Camera-type eye (tissue), 1 donor: ENCODE measurements around the gene CITED4. TPM values are rescaled to one million over a fixed set of nuclear protein-coding genes. Genes with fewer than 3 reads are reported as not detected.

ENCODE experiments used
- total RNA-seq: library from RNA; depleted of rRNA; stranded (reverse); fragments of >200 nt; gene quantifications from one replicate; pipeline ENCODE4 v1.2.3, GENCODE V29; 2014

CITED4 gene, protein sequence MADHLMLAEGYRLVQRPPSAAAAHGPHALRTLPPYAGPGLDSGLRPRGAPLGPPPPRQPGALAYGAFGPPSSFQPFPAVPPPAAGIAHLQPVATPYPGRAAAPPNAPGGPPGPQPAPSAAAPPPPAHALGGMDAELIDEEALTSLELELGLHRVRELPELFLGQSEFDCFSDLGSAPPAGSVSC
- 11.2 TPM for total RNA-seq

DNA sequence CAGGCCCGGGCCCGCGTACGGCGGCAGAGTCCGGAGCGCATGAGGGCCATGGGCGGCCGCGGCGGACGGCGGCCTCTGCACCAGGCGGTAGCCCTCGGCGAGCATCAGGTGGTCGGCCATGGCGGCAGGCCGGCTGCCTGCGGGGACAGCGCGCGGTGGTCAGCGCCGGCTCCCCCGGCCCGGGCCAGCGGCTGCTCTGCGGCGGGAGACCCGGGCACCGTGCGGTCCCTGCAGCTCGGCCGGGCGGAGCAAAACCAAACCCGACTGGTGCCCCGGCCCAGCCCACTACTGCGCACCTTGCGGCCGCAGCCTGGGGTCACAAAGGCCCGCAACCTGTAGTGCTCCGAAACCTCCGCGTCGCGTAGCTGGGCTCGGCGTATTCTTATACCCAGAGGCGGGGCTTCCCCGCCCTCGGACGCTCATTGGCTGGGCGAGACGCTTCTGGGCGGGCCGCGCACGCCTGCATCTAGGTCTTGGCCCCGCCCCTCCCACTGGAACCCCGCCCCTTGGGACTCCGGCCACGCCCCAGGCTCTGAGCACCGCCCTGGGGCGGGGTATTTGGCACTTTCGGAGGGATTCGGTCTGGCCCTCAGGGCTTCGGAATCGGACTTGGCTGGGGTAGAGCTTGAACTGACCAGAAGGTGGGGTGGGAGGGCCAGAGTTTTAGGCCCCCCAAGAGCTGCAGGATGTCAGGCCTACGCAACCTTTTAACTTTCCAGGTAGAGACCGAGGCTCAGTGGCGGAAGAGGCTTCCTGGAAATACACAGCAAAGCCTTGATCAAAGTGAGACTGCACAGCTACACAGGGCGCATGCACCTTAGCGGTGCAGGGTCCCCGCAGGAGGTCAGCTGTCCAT is at the start of gene CITED4:
CITED4 (minus strand) TSS at position 356 of the 856 bp plus-strand sequence; CDS start at position 120, 236 bp downstream.

Other genes with a start within 250 kb of the CITED4 start
- 28.6 TPM for gene RIMS3, start 196.7 kb downstream of the CITED4 start, total RNA-seq
- 58.9 TPM for gene NFYC, start 170.7 kb downstream of the CITED4 start, total RNA-seq
- 7.2 TPM for gene KCNQ4, start 78.6 kb downstream of the CITED4 start, total RNA-seq
- 31.7 TPM for gene CTPS1, start 117.3 kb upstream of the CITED4 start, total RNA-seq
- gene SLFNL1, start 159.4 kb upstream of the CITED4 start, total RNA-seq, result 0.82 TPM